SJCRH30 (cell line): ENCODE results near the gene REXO1. TPM values are rescaled to one million over a fixed set of nuclear protein-coding genes. Genes with fewer than 3 reads are reported as not detected.

ENCODE experiments used
- DNase-seq, 2 experiments: peaks; one replicate each; pipeline ENCODE4 v3.0.0-alpha.2; 2015 to 2020
- H3K27ac ChIP-seq: fragments of 250-450 bp; sonication (Bioruptor Pico); 2 replicates; pipeline ENCODE4 v1.5.1; 2020; ENCODE audit warnings: mild to moderate bottlenecking, moderate library complexity
- H3K27me3 ChIP-seq: fragments of 250-450 bp; sonication (Bioruptor Pico); 2 replicates; pipeline ENCODE4 v1.5.1; 2020; ENCODE audit warnings: mild to moderate bottlenecking, moderate library complexity
- H3K36me3 ChIP-seq: fragments of 250-450 bp; sonication (Bioruptor Pico); 2 replicates; pipeline ENCODE4 v1.5.1; 2020; ENCODE audit warnings: mild to moderate bottlenecking, moderate library complexity
- H3K4me1 ChIP-seq: fragments of 250-450 bp; sonication (Bioruptor Pico); 2 replicates; pipeline ENCODE4 v1.5.1; 2020; ENCODE audit warnings: mild to moderate bottlenecking, moderate library complexity
- H3K4me3 ChIP-seq: fragments of 250-450 bp; sonication (Bioruptor Pico); 2 replicates; pipeline ENCODE4 v1.5.1; 2020; ENCODE audit warnings: mild to moderate bottlenecking, moderate library complexity
- H3K9me3 ChIP-seq: fragments of 250-450 bp; sonication (Bioruptor Pico); replicated peaks from 2 replicates; pipeline ENCODE4 v1.5.1; 2020; ENCODE audit warnings: mild to moderate bottlenecking, moderate library complexity
- total RNA-seq: library from RNA; depleted of rRNA; stranded (reverse); fragments of >200 nt; shearing (Covaris generic); gene quantifications from 2 replicates; pipeline ENCODE4 v1.2.3, GENCODE V29; 2014

The REXO1 gene
- total RNA-seq, 1 experiment from 2014 or later = 17.7 TPM

GRCh38 chr19:1871140-1871597 is 22.9 kb upstream of the REXO1 start:
- Histone ChIP-seq H3K4me1 (peaks cover 3% of the 10 kb centered on the region; the same call in 1 of the 2 replicates), H3K27ac (no peak overlapping the region), H3K4me3 (no peak overlapping the region), H3K36me3 (peaks cover 4% of the 10 kb centered on the region; the same call in 1 of the 2 replicates), H3K9me3 (no peaks in the 10 kb centered on the region), H3K27me3 (no peaks in the 10 kb centered on the region)
- DNase-seq = no peak

GRCh38 chr19:1868971-1869370 is 20.7 kb upstream of the REXO1 start:
- Histone ChIP-seq H3K36me3 (peaks cover 4% of the 10 kb centered on the region; the same call in 1 of the 2 replicates), H3K4me1 (peaks cover 1% of the 10 kb centered on the region; the same call in 1 of the 2 replicates), H3K9me3 (no peaks in the 10 kb centered on the region), H3K27ac (no peak overlapping the region), H3K4me3 (no peak overlapping the region), H3K27me3 (no peaks in the 10 kb centered on the region)
- peak in 1 of 2 experiments; percentile 55 for DNase-seq

GRCh38 chr19:1867349-1867724 is 19.1 kb upstream of the REXO1 start:
- H3K9me3 ChIP-seq = no peaks in the 10 kb centered on the region
- no peak for DNase-seq

GRCh38 chr19:1866693-1867348 is 18.5 kb upstream of the REXO1 start:
- Histone ChIP-seq H3K27me3 (no peaks in the 10 kb centered on the region), H3K4me1 (no peaks in the 10 kb centered on the region; the same call in 1 of the 2 replicates), H3K9me3 (no peaks in the 10 kb centered on the region), H3K36me3 (no peaks in the 10 kb centered on the region), H3K4me3 (no peak overlapping the region), H3K27ac (no peak overlapping the region)
- DNase-seq = no peak

More at GRCh38 chr19:1867349-1867724, 19.1 kb upstream of the REXO1 start:
- no peak overlapping the region for H3K27ac ChIP-seq
- no peaks in the 10 kb centered on the region; the same call in 1 of the 2 replicates for H3K4me1 ChIP-seq
- H3K4me3 ChIP-seq = no peak overlapping the region
- no peaks in the 10 kb centered on the region for H3K27me3 ChIP-seq
- no peaks in the 10 kb centered on the region for H3K36me3 ChIP-seq

- peak overlapping the region; percentile 78 for H3K4me3 ChIP-seq
- H3K36me3 ChIP-seq = no peaks in the 10 kb centered on the region
- H3K27me3 ChIP-seq = no peaks in the 10 kb centered on the region
- H3K4me1 ChIP-seq = no peaks in the 10 kb centered on the region; the same call in 1 of the 2 replicates
- no peaks in the 10 kb centered on the region for H3K9me3 ChIP-seq
- DNase-seq = no peak
- peak overlapping the region; percentile 95 for H3K27ac ChIP-seq
Measured at GRCh38 chr19:1865172-1866010, 17.1 kb upstream of the REXO1 start.

- peak; percentile 81 to 82 for DNase-seq
- H3K36me3 ChIP-seq = no peaks in the 10 kb centered on the region
- H3K27ac ChIP-seq = peak overlapping the region; percentile 95
- no peaks in the 10 kb centered on the region; the same call in 1 of the 2 replicates for H3K4me1 ChIP-seq
- no peaks in the 10 kb centered on the region for H3K27me3 ChIP-seq
- H3K9me3 ChIP-seq = no peaks in the 10 kb centered on the region
- H3K4me3 ChIP-seq = peak overlapping the region; percentile 78
Measured at GRCh38 chr19:1864480-1865171, 16.3 kb upstream of the REXO1 start.

- no peaks in the 10 kb centered on the region for H3K9me3 ChIP-seq
- no peaks in the 10 kb centered on the region for H3K36me3 ChIP-seq
- H3K27me3 ChIP-seq = no peaks in the 10 kb centered on the region
- H3K4me1 ChIP-seq = no peaks in the 10 kb centered on the region; the same call in 1 of the 2 replicates
- peak overlapping the region; percentile 95 for H3K27ac ChIP-seq
- H3K4me3 ChIP-seq = peak overlapping the region; percentile 78
- peak; percentile 94 for DNase-seq
Measured at GRCh38 chr19:1863638-1864479, 15.6 kb upstream of the REXO1 start.

GRCh38 chr19:1863328-1863637 is 15.0 kb upstream of the REXO1 start, which contains the start of gene KLF16:
KLF16 (minus strand) TSS chr19:1863579; CDS start chr19:1863497, 82 bp downstream.
- Histone ChIP-seq H3K36me3 (no peaks in the 10 kb centered on the region), H3K4me1 (no peaks in the 10 kb centered on the region; the same call in 1 of the 2 replicates), H3K27me3 (no peaks in the 10 kb centered on the region), H3K9me3 (no peaks in the 10 kb centered on the region), H3K27ac (peak within 1 kb of the TSS; percentile 95), H3K4me3 (peak within 1 kb of the TSS; percentile 78)
- no peak for DNase-seq

GRCh38 chr19:1862424-1863327 is 14.4 kb upstream of the REXO1 start:
- Histone ChIP-seq H3K9me3 (no peaks in the 10 kb centered on the region), H3K4me3 (peak overlapping the region; percentile 76), H3K36me3 (no peaks in the 10 kb centered on the region), H3K27ac (no peak overlapping the region), H3K27me3 (no peaks in the 10 kb centered on the region), H3K4me1 (peaks cover under 1% of the 10 kb centered on the region; the same call in 1 of the 2 replicates)
- DNase-seq = no peak

- H3K36me3 ChIP-seq = no peaks in the 10 kb centered on the region
- peaks cover 3% of the 10 kb centered on the region; the same call in 1 of the 2 replicates for H3K4me1 ChIP-seq
- peak overlapping the region; percentile 76 for H3K4me3 ChIP-seq
- H3K27me3 ChIP-seq = no peaks in the 10 kb centered on the region
- no peak for DNase-seq
- H3K27ac ChIP-seq = no peak overlapping the region
- no peaks in the 10 kb centered on the region for H3K9me3 ChIP-seq
Measured at GRCh38 chr19:1862068-1862423, 13.8 kb upstream of the REXO1 start.

- Histone ChIP-seq H3K4me3 (peak overlapping the region; percentile 76), H3K9me3 (no peaks in the 10 kb centered on the region), H3K36me3 (no peaks in the 10 kb centered on the region), H3K4me1 (peaks cover 3% of the 10 kb centered on the region; the same call in 1 of the 2 replicates), H3K27ac (no peak overlapping the region), H3K27me3 (no peaks in the 10 kb centered on the region)
- no peak for DNase-seq
Measured at GRCh38 chr19:1861599-1862031, 13.3 kb upstream of the REXO1 start.

GRCh38 chr19:1860821-1861598 is 12.7 kb upstream of the REXO1 start:
- no peak overlapping the region for H3K4me3 ChIP-seq
- DNase-seq = no peak
- H3K36me3 ChIP-seq = no peaks in the 10 kb centered on the region
- no peaks in the 10 kb centered on the region for H3K27me3 ChIP-seq
- no peaks in the 10 kb centered on the region for H3K9me3 ChIP-seq
- H3K4me1 ChIP-seq = peaks cover 4% of the 10 kb centered on the region
- no peak overlapping the region for H3K27ac ChIP-seq
